H9 (cell line): ENCODE results near the gene ENOX1. TPM values are rescaled to one million over a fixed set of nuclear protein-coding genes. Genes with fewer than 3 reads are reported as not detected.

Source experiments
- DNase-seq: peaks from one replicate; pipeline ENCODE4 v3.0.0-alpha.2; 2017
- H2AFZ ChIP-seq: one replicate; pipeline ENCODE4 v1.6.1; 2013; ENCODE audit warnings: mild to moderate bottlenecking, low read length, control low read depth, moderate library complexity
- H2AK5ac ChIP-seq: 2 replicates; pipeline ENCODE4 v1.6.1; 2013; ENCODE audit warnings: low read length, control low read depth, mixed read lengths; ENCODE audit not compliant: insufficient read length
- H2BK120ac ChIP-seq: one replicate; pipeline ENCODE4 v1.6.1; 2013; ENCODE audit warnings: low read depth, mild to moderate bottlenecking, low read length, control low read depth, inconsistent platforms; ENCODE audit not compliant: poor library complexity, severe bottlenecking
- H2BK12ac ChIP-seq: 2 replicates; pipeline ENCODE4 v1.6.1; 2013; ENCODE audit warnings: low read length, control low read depth, mixed read lengths, low read depth; ENCODE audit not compliant: insufficient read length
- H2BK15ac ChIP-seq: 2 replicates; pipeline ENCODE4 v1.6.1; 2013; ENCODE audit warnings: low read depth, low read length, control low read depth
- H2BK20ac ChIP-seq: one replicate; pipeline ENCODE4 v1.6.1; 2013; ENCODE audit warnings: low read depth, mild to moderate bottlenecking, low read length, control low read depth, inconsistent platforms; ENCODE audit not compliant: poor library complexity, severe bottlenecking
- H2BK5ac ChIP-seq: 2 replicates; pipeline ENCODE4 v1.6.1; 2013; ENCODE audit warnings: low read length, control low read depth, mixed read lengths; ENCODE audit not compliant: insufficient read length
- H3K14ac ChIP-seq: 2 replicates; pipeline ENCODE4 v1.6.1; 2013; ENCODE audit warnings: low read length, control low read depth; ENCODE audit not compliant: insufficient read depth
- H3K18ac ChIP-seq: 2 replicates; pipeline ENCODE4 v1.6.1; 2013; ENCODE audit warnings: low read depth, mild to moderate bottlenecking, mixed read lengths, low read length, control low read depth; ENCODE audit not compliant: insufficient read length
- H3K23ac ChIP-seq: 2 replicates; pipeline ENCODE4 v1.6.1; 2013; ENCODE audit warnings: low read length, control low read depth, mixed read lengths, low read depth; ENCODE audit not compliant: insufficient read length
- H3K23me2 ChIP-seq: 2 replicates; pipeline ENCODE4 v1.6.1; 2013; ENCODE audit warnings: low read depth, mild to moderate bottlenecking, mixed read lengths, low read length, control low read depth; ENCODE audit not compliant: insufficient read length, poor library complexity, severe bottlenecking
- H3K27ac ChIP-seq: 2 replicates; pipeline ENCODE4 v1.5.1; 2013; ENCODE audit warnings: low read length, control low read depth, mixed read lengths, low read depth; ENCODE audit not compliant: insufficient read length
- H3K27me3 ChIP-seq: 2 replicates; pipeline ENCODE4 v1.6.1; 2013; ENCODE audit warnings: low read length, control low read depth, inconsistent platforms; ENCODE audit not compliant: insufficient read depth
- H3K4ac ChIP-seq: 2 replicates; pipeline ENCODE4 v1.6.1; 2013; ENCODE audit warnings: low read depth, mild to moderate bottlenecking, control low read depth, inconsistent platforms, low read length, moderate library complexity
- H3K4me1 ChIP-seq: 2 replicates; pipeline ENCODE4 v1.6.1; 2013; ENCODE audit warnings: low read length, control low read depth, inconsistent platforms; ENCODE audit not compliant: insufficient read depth
- H3K4me2 ChIP-seq: 2 replicates; pipeline ENCODE4 v1.6.1; 2013; ENCODE audit warnings: low read length, control low read depth, mixed read lengths; ENCODE audit not compliant: insufficient read length, insufficient read depth
- H3K56ac ChIP-seq: 2 replicates; pipeline ENCODE4 v1.6.1; 2013; ENCODE audit warnings: low read depth, mild to moderate bottlenecking, mixed read lengths, low read length, control low read depth; ENCODE audit not compliant: insufficient read length
- H3K79me1 ChIP-seq: 2 replicates; pipeline ENCODE4 v1.6.1; 2013; ENCODE audit warnings: low read depth, mild to moderate bottlenecking, moderate library complexity, low read length, control low read depth, inconsistent platforms; ENCODE audit not compliant: insufficient read depth, poor library complexity, severe bottlenecking
- H3K79me2 ChIP-seq: 2 replicates; pipeline ENCODE4 v1.6.1; 2013; ENCODE audit warnings: low read length, control low read depth, inconsistent platforms; ENCODE audit not compliant: insufficient read depth
- H3K9ac ChIP-seq: 2 replicates; pipeline ENCODE4 v1.6.1; 2013; ENCODE audit warnings: low read length, control low read depth, mixed read lengths; ENCODE audit not compliant: insufficient read length; ENCODE audit errors: extremely low read depth
- H3K9me3 ChIP-seq: one replicate; pipeline ENCODE4 v1.6.1; 2013; ENCODE audit warnings: low read depth, low read length, inconsistent platforms; ENCODE audit not compliant: control insufficient read depth
- H3T11ph ChIP-seq: one replicate; pipeline ENCODE4 v1.6.1; 2013; ENCODE audit warnings: mild to moderate bottlenecking, low read length, control low read depth, inconsistent platforms
- H4K20me1 ChIP-seq: one replicate; pipeline ENCODE4 v1.6.1; 2013; ENCODE audit not compliant: control insufficient read depth, insufficient read length, insufficient read depth
- H4K5ac ChIP-seq: 2 replicates; pipeline ENCODE4 v1.6.1; 2013; ENCODE audit warnings: low read depth, mild to moderate bottlenecking, mixed read lengths, low read length, control low read depth; ENCODE audit not compliant: insufficient read length
- H4K8ac ChIP-seq: replicated peaks from 2 replicates; pipeline ENCODE4 v1.6.1; 2013; ENCODE audit warnings: low read length, control low read depth, mixed read lengths, low read depth; ENCODE audit not compliant: insufficient read length
- H4K91ac ChIP-seq: 2 replicates; pipeline ENCODE4 v1.6.1; 2013; ENCODE audit warnings: low read depth, mild to moderate bottlenecking, moderate library complexity, mixed read lengths, low read length, control low read depth; ENCODE audit not compliant: insufficient read length
- H3K27ac Mint-ChIP-seq, 3 experiments: 2 replicates in 2 of 3; 3 replicates in 1 of 3; pipeline ENCODE4 v1.8.0; 2020 to 2021; ENCODE audit warnings: mixed read lengths in 3 of 3, mild to moderate bottlenecking in 1 of 3, moderate library complexity in 1 of 3
- H3K27me3 Mint-ChIP-seq: 2 replicates; pipeline ENCODE4 v1.8.0; 2021; ENCODE audit warnings: low read depth, mild to moderate bottlenecking, moderate library complexity, mixed read lengths
- H3K36me3 Mint-ChIP-seq, 3 experiments: 2 replicates in 2 of 3; 3 replicates in 1 of 3; pipeline ENCODE4 v1.8.0; 2020 to 2021; ENCODE audit warnings: low read depth in 3 of 3, mixed read lengths in 3 of 3; ENCODE audit not compliant: insufficient read depth in 1 of 3
- H3K4me1 Mint-ChIP-seq, 2 experiments: 2 replicates each; pipeline ENCODE4 v1.8.0; 2020; ENCODE audit warnings: mixed read lengths in 2 of 2
- H3K4me3 Mint-ChIP-seq, 2 experiments: 2 replicates in 1 of 2; 3 replicates in 1 of 2; pipeline ENCODE4 v1.8.0; 2020 to 2021; ENCODE audit warnings: mild to moderate bottlenecking in 2 of 2, mixed read lengths in 2 of 2, moderate library complexity in 1 of 2
- H3K9me3 Mint-ChIP-seq, 2 experiments: 2 replicates in 1 of 2; 3 replicates in 1 of 2; pipeline ENCODE4 v1.8.0; 2020; ENCODE audit warnings: mild to moderate bottlenecking in 2 of 2, mixed read lengths in 2 of 2, moderate library complexity in 1 of 2
- CTCF ChIP-seq: fragments of 200-600 bp; sonication (generic); conservative IDR thresholded peaks from 3 replicates; pipeline ENCODE4 v1.8.0; 2021; ENCODE audit warnings: antibody characterized with exemption, mild to moderate bottlenecking
- total RNA-seq: library from RNA; stranded (reverse); gene quantifications from 2 replicates; pipeline ENCODE4 v1.2.1, GENCODE V29; 2021

ENOX1 gene
- total RNA-seq, 1 experiment from 2014 or later = 0.24 TPM

GRCh38 chr13:43802511-43802910 is 15.7 kb upstream of the ENOX1 start:
- peaks cover 4% of the 10 kb centered on the region; the same call in 1 of the 2 replicates for H3K27me3 Mint-ChIP-seq
- peaks cover 14 to 24% of the 10 kb centered on the region in 2 experiments for H3K4me1 Mint-ChIP-seq

More at GRCh38 chr13:43802511-43802910, 15.7 kb upstream of the ENOX1 start:
- Histone ChIP-seq H2BK120ac (no peak overlapping the region), H3K27me3 (no peaks in the 10 kb centered on the region), H3K27ac (no peak overlapping the region), H3K4me1 (peaks cover 7% of the 10 kb centered on the region; the same call in 1 of the 2 replicates), H2AK5ac (no peak overlapping the region), H3K23ac (no peak overlapping the region), H2BK12ac (no peak overlapping the region), H2BK5ac (no peak overlapping the region), H3K9me3 (no peaks in the 10 kb centered on the region), H4K8ac (no peak overlapping the region), H3K4ac (no peak overlapping the region), H2AFZ (no peak overlapping the region), H3T11ph (no peak overlapping the region), H4K91ac (no peak overlapping the region), H4K5ac (no peak overlapping the region), H3K23me2 (no peaks in the 10 kb centered on the region), H3K4me2 (no peak overlapping the region), H3K9ac (no peak overlapping the region), H3K56ac (no peak overlapping the region), H2BK20ac (no peak overlapping the region), H3K14ac (no peak overlapping the region), H3K18ac (no peak overlapping the region), H4K20me1 (no peaks in the 10 kb centered on the region), H3K79me1 (no peaks in the 10 kb centered on the region), H2BK15ac (no peak overlapping the region), H3K79me2 (no peaks in the 10 kb centered on the region)
- Mint-ChIP-seq H3K27ac (no peak overlapping the region), H3K36me3 (no peaks in the 10 kb centered on the region; a peak in 1 of 7 replicates), H3K4me3 (no peak overlapping the region), H3K9me3 (no peaks in the 10 kb centered on the region; a peak in 1 of 5 replicates)
- DNase-seq = no peak
- no peak for TF ChIP-seq CTCF
